HCT116 (cell line): ENCODE measurements around the gene HOXD11. TPM values are rescaled to one million over a fixed set of nuclear protein-coding genes. Genes with fewer than 3 reads are reported as not detected.

Experiments used
- ATAC-seq: fragments of 200-7000 bp; cut with Tn5 transposase; 2 replicates; pipeline ENCODE4 v1.9.1; 2020; ENCODE audit warnings: mild to moderate bottlenecking, moderate library complexity
- BruUV-seq: library from RNA; stranded (reverse); fragments of 400-500 nt; replicated peaks from 2 replicates; lab custom pipeline; 2021; lab: Mats Ljungman, UMichigan
- CTCF ChIA-PET: fragments of 300-600 bp; sonication (Branson Sonifier 250); formaldehyde crosslinking; loops from one replicate; lab custom pipeline; 2021; ENCODE audit warnings: antibody characterized with exemption; lab: Charles Lee
- POLR2A ChIA-PET: fragments of 300-600, 350-600 bp; sonication (Branson Sonifier 250); formaldehyde crosslinking; loops from one replicate; lab custom pipeline; 2021; ENCODE audit warnings: antibody characterized with exemption; lab: Charles Lee
- RAD21 ChIA-PET, 2 experiments: fragments of 300-600 bp; sonication (Branson Sonifier 250); formaldehyde crosslinking; loops; one replicate each; lab custom pipeline; 2023; ENCODE audit warnings: low total read pairs in 2 of 2; ENCODE audit not compliant: uncharacterized antibody in 2 of 2, unreplicated experiment in 2 of 2, low non-redundant PET in 1 of 2; lab: Charles Lee
- DNase-seq: peaks from one replicate; pipeline ENCODE4 v3.0.0-alpha.2; 2010; ENCODE audit warnings: low read depth, low spot score
- H2AFZ ChIP-seq: fragments of 200-600 bp; shearing (Covaris generic), sonication (generic); 2 replicates; pipeline ENCODE4 v1.6.1; 2017; ENCODE audit warnings: low read depth, mixed run types, mixed read lengths, antibody characterized with exemption, low read length; ENCODE audit not compliant: poor library complexity, severe bottlenecking
- H3K27ac ChIP-seq: 2 replicates; pipeline ENCODE4 v1.5.1; 2012; ENCODE audit warnings: low read depth, low read length
- H3K27me3 ChIP-seq: fragments of 200-600 bp; sonication (generic); 2 replicates; pipeline ENCODE4 v1.6.1; 2016; ENCODE audit warnings: mixed run types, low read length, mixed read lengths; ENCODE audit not compliant: insufficient read depth
- H3K36me3 ChIP-seq, 2 experiments: fragments of 200-500 bp in 1 of 2; fragments of 200-600 bp in 1 of 2; sonication (Bioruptor generic) in 1 of 2; sonication (generic) in 1 of 2; 2 replicates each; pipeline versions ENCODE4 v1.5.1 to v1.6.1; 2014 to 2016; ENCODE audit warnings: low read length in 2 of 2, inconsistent platforms in 1 of 2, mixed read lengths in 1 of 2, mixed run types in 1 of 2; ENCODE audit not compliant: insufficient read depth in 2 of 2, control insufficient read depth in 1 of 2
- H3K4me1 ChIP-seq, 2 experiments: fragments of 200-600 bp in 1 of 2; sonication (generic) in 1 of 2; 2 replicates each; pipeline versions ENCODE4 v1.5.1 to v1.6.1; 2012 to 2017; ENCODE audit warnings: low read length in 2 of 2, inconsistent platforms in 1 of 2, mild to moderate bottlenecking in 1 of 2, mixed read lengths in 1 of 2, mixed run types in 1 of 2, moderate library complexity in 1 of 2; ENCODE audit not compliant: insufficient read depth in 2 of 2, control insufficient read depth in 1 of 2
- H3K4me2 ChIP-seq: fragments of 200-600 bp; sonication (generic); 2 replicates; pipeline ENCODE4 v1.6.1; 2017; ENCODE audit warnings: mixed run types, low read length, mixed read lengths
- H3K4me3 ChIP-seq, 2 experiments: fragments of 200-600 bp in 1 of 2; sonication (generic) in 1 of 2; replicated peaks in 1 of 2; 2 replicates each; pipeline ENCODE4 v1.5.1; 2011 to 2016; ENCODE audit warnings: low read length in 2 of 2, control low read depth in 1 of 2, low read depth in 1 of 2, mild to moderate bottlenecking in 1 of 2, mixed read lengths in 1 of 2, mixed run types in 1 of 2
- H3K79me2 ChIP-seq: fragments of 200-600 bp; sonication (generic); 2 replicates; pipeline ENCODE4 v1.6.1; 2017; ENCODE audit warnings: mild to moderate bottlenecking, mixed run types, low read length, moderate library complexity, mixed read lengths; ENCODE audit not compliant: insufficient read depth
- H3K9ac ChIP-seq: fragments of 200-600 bp; sonication (generic); 2 replicates; pipeline ENCODE4 v1.6.1; 2016; ENCODE audit warnings: low read length, mixed read lengths
- H3K9me2 ChIP-seq: fragments of 200-600 bp; sonication (generic), shearing (Covaris generic); 2 replicates; pipeline ENCODE4 v1.6.1; 2017; ENCODE audit warnings: mixed run types, mild to moderate bottlenecking, moderate library complexity; ENCODE audit not compliant: insufficient read depth
- H3K9me3 ChIP-seq, 2 experiments: fragments of 200-500 bp in 1 of 2; fragments of 200-600 bp in 1 of 2; sonication (Bioruptor generic) in 1 of 2; sonication (generic) in 1 of 2; 2 replicates each; pipeline ENCODE4 v1.6.1; 2014 to 2017; ENCODE audit warnings: low read length in 2 of 2, mixed read lengths in 2 of 2, inconsistent platforms in 1 of 2, low read depth in 1 of 2, mild to moderate bottlenecking in 1 of 2, mixed run types in 1 of 2, moderate library complexity in 1 of 2; ENCODE audit not compliant: control insufficient read depth in 1 of 2, insufficient read depth in 1 of 2
- H4K20me1 ChIP-seq: fragments of 200-600 bp; sonication (generic), shearing (Covaris generic); 2 replicates; pipeline ENCODE4 v1.6.1; 2017; ENCODE audit warnings: mixed run types, mild to moderate bottlenecking, moderate library complexity; ENCODE audit not compliant: insufficient read depth
- EGR1 ChIP-seq: IDR thresholded peaks from 2 replicates; pipeline ENCODE4 v1.6.1; 2012; ENCODE audit warnings: low read depth
- EZH2 ChIP-seq: fragments of 200-600 bp; sonication (generic); IDR thresholded peaks from 2 replicates; pipeline ENCODE4 v1.6.1; 2017; ENCODE audit warnings: antibody characterized with exemption, mixed run types
- EZH2phosphoT487 ChIP-seq: fragments of 200-600 bp; IDR thresholded peaks from 2 replicates; pipeline ENCODE4 v1.6.1; 2018; ENCODE audit warnings: antibody characterized with exemption, borderline replicate concordance
- JUND ChIP-seq: IDR thresholded peaks from 2 replicates; pipeline ENCODE4 v1.6.1; 2012
- POLR2A ChIP-seq: IDR thresholded peaks from 2 replicates; pipeline ENCODE4 v1.7.0; 2011; ENCODE audit warnings: borderline replicate concordance; ENCODE audit not compliant: insufficient read depth, insufficient read length; ENCODE audit errors: extremely low read depth
- POLR2AphosphoS5 ChIP-seq: IDR thresholded peaks from 2 replicates; pipeline ENCODE4 v1.6.1; 2011; ENCODE audit warnings: mild to moderate bottlenecking, low read depth, low read length, moderate library complexity
- RAD21 ChIP-seq: IDR thresholded peaks from 2 replicates; pipeline ENCODE4 v1.6.1; 2012; ENCODE audit warnings: low read depth, mild to moderate bottlenecking
- YY1 ChIP-seq: IDR thresholded peaks from 2 replicates; pipeline ENCODE4 v1.6.1; 2011; ENCODE audit warnings: low read length, low read depth, moderate library complexity, mild to moderate bottlenecking; ENCODE audit not compliant: insufficient replicate concordance; ENCODE audit errors: extremely low read depth
- intact Hi-C: fragments of 100-400 bp; cut with micrococcal nuclease; formaldehyde crosslinking; loops from 2 replicates; pipeline ENCODE4 v1.10.0; 2022
- total RNA-seq: library from RNA; stranded (reverse); gene quantifications from one replicate; pipeline ENCODE4 v1.2.1, GENCODE V29; 2021; ENCODE audit not compliant: unreplicated experiment
- TF ChIP-seq, protein P1 (sequence below): IDR thresholded peaks from 2 replicates; pipeline ENCODE4 v1.6.1; 2011; ENCODE audit warnings: mild to moderate bottlenecking, low read length, moderate library complexity; ENCODE audit not compliant: insufficient replicate concordance; ENCODE audit errors: extremely low read depth

The HOXD11 gene
- total RNA-seq, 1 experiment from 2014 or later = not detected

DNA sequence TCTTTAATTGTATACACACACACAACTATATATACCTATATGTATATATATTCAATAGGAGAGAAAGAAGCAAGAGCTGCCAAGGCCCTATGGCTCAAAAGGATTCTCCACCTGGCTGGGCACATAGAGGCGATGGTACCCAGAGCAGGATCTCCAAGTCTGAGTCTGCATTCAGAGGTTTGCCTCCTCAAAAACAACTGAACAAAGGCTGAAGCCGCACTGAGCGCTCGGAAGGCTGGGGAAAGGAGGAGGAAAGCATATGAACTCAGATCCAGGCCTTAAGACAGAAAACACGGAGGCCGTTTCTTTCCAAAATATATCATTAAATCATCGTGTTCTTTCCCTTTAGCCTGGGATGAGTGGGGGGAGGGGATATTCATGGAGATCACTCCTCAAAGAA lies 3.9 kb upstream of the HOXD11 start:
- Histone ChIP-seq H3K9me3 (no peaks in the 10 kb centered on the region), H4K20me1 (no peaks in the 10 kb centered on the region), H3K27ac (no peak overlapping the region), H3K4me1 (peaks cover 0 to 12% of the 10 kb centered on the region in 2 experiments; a peak in 1 of 4 replicates), H3K79me2 (no peaks in the 10 kb centered on the region), H3K4me3 (no peak overlapping the region), H3K9me2 (no peaks in the 10 kb centered on the region), H3K9ac (no peak overlapping the region), H3K4me2 (no peak overlapping the region), H3K27me3 (no peaks in the 10 kb centered on the region), H3K36me3 (no peaks in the 10 kb centered on the region), H2AFZ (no peak overlapping the region)
- TF ChIP-seq POLR2A = no peak
- TF ChIP-seq EZH2phosphoT487 = no peak
- TF ChIP-seq RAD21 = no peak
- TF ChIP-seq EGR1 = no peak
- TF ChIP-seq, protein P1, sequence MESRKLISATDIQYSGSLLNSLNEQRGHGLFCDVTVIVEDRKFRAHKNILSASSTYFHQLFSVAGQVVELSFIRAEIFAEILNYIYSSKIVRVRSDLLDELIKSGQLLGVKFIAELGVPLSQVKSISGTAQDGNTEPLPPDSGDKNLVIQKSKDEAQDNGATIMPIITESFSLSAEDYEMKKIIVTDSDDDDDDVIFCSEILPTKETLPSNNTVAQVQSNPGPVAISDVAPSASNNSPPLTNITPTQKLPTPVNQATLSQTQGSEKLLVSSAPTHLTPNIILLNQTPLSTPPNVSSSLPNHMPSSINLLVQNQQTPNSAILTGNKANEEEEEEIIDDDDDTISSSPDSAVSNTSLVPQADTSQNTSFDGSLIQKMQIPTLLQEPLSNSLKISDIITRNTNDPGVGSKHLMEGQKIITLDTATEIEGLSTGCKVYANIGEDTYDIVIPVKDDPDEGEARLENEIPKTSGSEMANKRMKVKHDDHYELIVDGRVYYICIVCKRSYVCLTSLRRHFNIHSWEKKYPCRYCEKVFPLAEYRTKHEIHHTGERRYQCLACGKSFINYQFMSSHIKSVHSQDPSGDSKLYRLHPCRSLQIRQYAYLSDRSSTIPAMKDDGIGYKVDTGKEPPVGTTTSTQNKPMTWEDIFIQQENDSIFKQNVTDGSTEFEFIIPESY = no peak
- TF ChIP-seq EZH2 = no peak
- TF ChIP-seq JUND = no peak
- no peak for TF ChIP-seq POLR2AphosphoS5
- TF ChIP-seq YY1 = no peak
- ChIA-PET CTCF (no interaction called here), RAD21 (no interaction called here), POLR2A (no interaction called here)
- intact Hi-C loops = no loop called here
- no peak for DNase-seq
- ATAC-seq = no peak
- BruUV-seq = no TSS peak
